IMR-90 (cell line): ENCODE measurements around the gene ATF7IP.
A peak's percentile ranks its signal among the peaks of the same experiment; 100 is the strongest.

Experiments
- MXI1 ChIP-seq: IDR thresholded peaks from 2 replicates; pipeline ENCODE4 v1.6.1; 2012; ENCODE audit warnings: low read depth, mild to moderate bottlenecking, low read length, moderate library complexity, borderline replicate concordance
- POLR2A ChIP-seq: IDR thresholded peaks from 2 replicates; pipeline ENCODE4 v1.6.1; 2012; ENCODE audit warnings: mild to moderate bottlenecking, low read depth, low read length
- RAD21 ChIP-seq: IDR thresholded peaks from 2 replicates; pipeline ENCODE4 v1.6.1; 2012; ENCODE audit warnings: low read length, improper control_type of control experiment
- TF ChIP-seq, protein P1 (sequence below): conservative IDR thresholded peaks from 2 replicates; pipeline ENCODE4 v1.5.1; 2012; ENCODE audit warnings: mild to moderate bottlenecking, low read depth, low read length, improper control_type of control experiment
- TF ChIP-seq, protein P2 (sequence below): fragments of 150-350 bp; IDR thresholded peaks from 2 replicates; pipeline ENCODE4 v1.6.1; 2016; ENCODE audit warnings: low read depth, mild to moderate bottlenecking, low read length, moderate library complexity, borderline replicate concordance

DNA sequence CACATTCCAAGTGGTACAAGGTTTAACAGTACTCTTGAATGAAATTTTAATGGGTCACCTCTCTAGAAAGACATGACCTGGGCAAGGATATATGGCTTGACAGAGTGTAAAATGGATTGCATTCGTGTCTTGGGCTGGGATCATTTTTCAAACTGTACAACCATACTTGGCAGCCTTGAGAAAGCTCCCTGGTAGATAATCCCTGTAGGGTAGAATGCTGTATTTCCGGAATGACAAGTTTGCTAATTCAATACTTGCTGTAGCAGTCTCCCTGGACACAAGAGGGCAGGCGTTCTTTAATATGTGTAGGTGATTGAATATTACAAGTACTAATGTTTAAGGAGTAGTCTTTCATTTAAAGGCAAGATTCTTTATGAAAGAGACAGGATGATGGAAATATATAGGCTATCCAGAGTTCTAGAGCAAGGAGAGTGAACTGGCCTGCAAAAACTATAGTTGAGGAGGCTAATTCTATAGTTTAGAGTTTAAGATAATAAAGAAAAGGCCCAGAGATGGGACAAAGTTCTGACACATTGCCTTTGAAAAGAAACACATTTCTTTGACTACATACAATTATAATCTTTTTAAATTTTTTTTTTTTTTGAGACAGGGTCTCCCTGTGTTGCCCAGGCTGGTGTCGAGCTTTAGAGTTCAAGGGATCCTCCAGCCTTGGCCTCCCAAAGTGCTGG lies 148.8 kb downstream of the ATF7IP start:
- TF ChIP-seq, protein P1, sequence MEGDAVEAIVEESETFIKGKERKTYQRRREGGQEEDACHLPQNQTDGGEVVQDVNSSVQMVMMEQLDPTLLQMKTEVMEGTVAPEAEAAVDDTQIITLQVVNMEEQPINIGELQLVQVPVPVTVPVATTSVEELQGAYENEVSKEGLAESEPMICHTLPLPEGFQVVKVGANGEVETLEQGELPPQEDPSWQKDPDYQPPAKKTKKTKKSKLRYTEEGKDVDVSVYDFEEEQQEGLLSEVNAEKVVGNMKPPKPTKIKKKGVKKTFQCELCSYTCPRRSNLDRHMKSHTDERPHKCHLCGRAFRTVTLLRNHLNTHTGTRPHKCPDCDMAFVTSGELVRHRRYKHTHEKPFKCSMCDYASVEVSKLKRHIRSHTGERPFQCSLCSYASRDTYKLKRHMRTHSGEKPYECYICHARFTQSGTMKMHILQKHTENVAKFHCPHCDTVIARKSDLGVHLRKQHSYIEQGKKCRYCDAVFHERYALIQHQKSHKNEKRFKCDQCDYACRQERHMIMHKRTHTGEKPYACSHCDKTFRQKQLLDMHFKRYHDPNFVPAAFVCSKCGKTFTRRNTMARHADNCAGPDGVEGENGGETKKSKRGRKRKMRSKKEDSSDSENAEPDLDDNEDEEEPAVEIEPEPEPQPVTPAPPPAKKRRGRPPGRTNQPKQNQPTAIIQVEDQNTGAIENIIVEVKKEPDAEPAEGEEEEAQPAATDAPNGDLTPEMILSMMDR = peak; percentile 33; the same call in 1 of the 2 replicates
- TF ChIP-seq POLR2A (no peak), MXI1 (no peak), RAD21 (no peak)
- TF ChIP-seq, protein P2, sequence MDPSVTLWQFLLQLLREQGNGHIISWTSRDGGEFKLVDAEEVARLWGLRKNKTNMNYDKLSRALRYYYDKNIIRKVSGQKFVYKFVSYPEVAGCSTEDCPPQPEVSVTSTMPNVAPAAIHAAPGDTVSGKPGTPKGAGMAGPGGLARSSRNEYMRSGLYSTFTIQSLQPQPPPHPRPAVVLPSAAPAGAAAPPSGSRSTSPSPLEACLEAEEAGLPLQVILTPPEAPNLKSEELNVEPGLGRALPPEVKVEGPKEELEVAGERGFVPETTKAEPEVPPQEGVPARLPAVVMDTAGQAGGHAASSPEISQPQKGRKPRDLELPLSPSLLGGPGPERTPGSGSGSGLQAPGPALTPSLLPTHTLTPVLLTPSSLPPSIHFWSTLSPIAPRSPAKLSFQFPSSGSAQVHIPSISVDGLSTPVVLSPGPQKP = no peak
